PFSK-1 (cell line): ENCODE measurements around the gene JPT1.

Experiments used
- FOXP2 ChIP-seq: optimal IDR thresholded peaks from 2 replicates; pipeline ENCODE3; 2011; ENCODE audit warnings: borderline replicate concordance, control low read depth, inconsistent platforms; ENCODE audit not compliant: insufficient read depth; ENCODE audit errors: extremely low read length, extremely low read depth
- POLR2AphosphoS5 ChIP-seq: IDR thresholded peaks from 2 replicates; pipeline ENCODE4 v1.6.1; 2012; ENCODE audit warnings: low read depth, mild to moderate bottlenecking, control low read depth, low read length, moderate library complexity
- SIN3A ChIP-seq: IDR thresholded peaks from 2 replicates; pipeline ENCODE4 v1.6.1; 2012; ENCODE audit warnings: mild to moderate bottlenecking, low read length, moderate library complexity, borderline replicate concordance; ENCODE audit not compliant: insufficient read depth
- TAF1 ChIP-seq: IDR thresholded peaks from 2 replicates; pipeline ENCODE4 v1.6.1; 2012; ENCODE audit warnings: low read length, control low read depth, borderline replicate concordance; ENCODE audit not compliant: insufficient read depth
- TF ChIP-seq, protein P1 (sequence below), 2 experiments: IDR thresholded peaks; 2 replicates each; pipeline versions ENCODE4 v1.6.1 to v1.8.0; 2011 to 2012; ENCODE audit warnings: low read depth in 2 of 2, low read length in 2 of 2, control low read depth in 1 of 2, inconsistent platforms in 1 of 2, mild to moderate bottlenecking in 1 of 2, moderate library complexity in 1 of 2; ENCODE audit not compliant: insufficient read depth in 1 of 2

The JPT1 gene

DNA sequence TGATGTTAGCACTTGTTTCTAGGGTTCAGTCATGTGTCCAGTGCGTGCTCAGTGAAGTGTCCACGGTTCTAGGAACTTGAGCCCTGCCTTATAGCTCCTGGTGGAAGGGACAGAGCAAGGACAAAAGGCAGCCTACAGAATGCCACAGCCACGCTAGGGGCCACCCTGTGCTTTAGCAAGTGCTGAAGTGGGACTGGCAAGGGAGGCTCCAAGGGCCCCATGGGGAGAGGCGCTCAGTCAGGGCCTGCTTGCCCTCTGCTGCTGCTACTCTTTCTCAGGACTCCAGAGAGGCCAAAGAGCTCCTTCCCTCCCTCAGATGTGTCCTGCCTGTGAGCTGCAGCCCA is 29.5 kb downstream of the JPT1 start:
- TF ChIP-seq TAF1 (no peak), SIN3A (no peak), POLR2AphosphoS5 (no peak), FOXP2 (no peak)
- TF ChIP-seq, protein P1, sequence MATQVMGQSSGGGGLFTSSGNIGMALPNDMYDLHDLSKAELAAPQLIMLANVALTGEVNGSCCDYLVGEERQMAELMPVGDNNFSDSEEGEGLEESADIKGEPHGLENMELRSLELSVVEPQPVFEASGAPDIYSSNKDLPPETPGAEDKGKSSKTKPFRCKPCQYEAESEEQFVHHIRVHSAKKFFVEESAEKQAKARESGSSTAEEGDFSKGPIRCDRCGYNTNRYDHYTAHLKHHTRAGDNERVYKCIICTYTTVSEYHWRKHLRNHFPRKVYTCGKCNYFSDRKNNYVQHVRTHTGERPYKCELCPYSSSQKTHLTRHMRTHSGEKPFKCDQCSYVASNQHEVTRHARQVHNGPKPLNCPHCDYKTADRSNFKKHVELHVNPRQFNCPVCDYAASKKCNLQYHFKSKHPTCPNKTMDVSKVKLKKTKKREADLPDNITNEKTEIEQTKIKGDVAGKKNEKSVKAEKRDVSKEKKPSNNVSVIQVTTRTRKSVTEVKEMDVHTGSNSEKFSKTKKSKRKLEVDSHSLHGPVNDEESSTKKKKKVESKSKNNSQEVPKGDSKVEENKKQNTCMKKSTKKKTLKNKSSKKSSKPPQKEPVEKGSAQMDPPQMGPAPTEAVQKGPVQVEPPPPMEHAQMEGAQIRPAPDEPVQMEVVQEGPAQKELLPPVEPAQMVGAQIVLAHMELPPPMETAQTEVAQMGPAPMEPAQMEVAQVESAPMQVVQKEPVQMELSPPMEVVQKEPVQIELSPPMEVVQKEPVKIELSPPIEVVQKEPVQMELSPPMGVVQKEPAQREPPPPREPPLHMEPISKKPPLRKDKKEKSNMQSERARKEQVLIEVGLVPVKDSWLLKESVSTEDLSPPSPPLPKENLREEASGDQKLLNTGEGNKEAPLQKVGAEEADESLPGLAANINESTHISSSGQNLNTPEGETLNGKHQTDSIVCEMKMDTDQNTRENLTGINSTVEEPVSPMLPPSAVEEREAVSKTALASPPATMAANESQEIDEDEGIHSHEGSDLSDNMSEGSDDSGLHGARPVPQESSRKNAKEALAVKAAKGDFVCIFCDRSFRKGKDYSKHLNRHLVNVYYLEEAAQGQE (IDR thresholded peaks at IDR 0.05; ENCODE audit: insufficient read depth in 1 of 2, low read depth in 2 of 2, low read length in 2 of 2): no peak

- TF ChIP-seq, protein P1 (IDR thresholded peaks at IDR 0.05; ENCODE audit: insufficient read depth in 1 of 2, low read depth in 2 of 2, low read length in 2 of 2): no peak
- TF ChIP-seq POLR2AphosphoS5 (no peak), FOXP2 (no peak), SIN3A (no peak), TAF1 (no peak)
Measured at GRCh38 chr17:75124041-75124818, 30.1 kb downstream of the JPT1 start.

DNA sequence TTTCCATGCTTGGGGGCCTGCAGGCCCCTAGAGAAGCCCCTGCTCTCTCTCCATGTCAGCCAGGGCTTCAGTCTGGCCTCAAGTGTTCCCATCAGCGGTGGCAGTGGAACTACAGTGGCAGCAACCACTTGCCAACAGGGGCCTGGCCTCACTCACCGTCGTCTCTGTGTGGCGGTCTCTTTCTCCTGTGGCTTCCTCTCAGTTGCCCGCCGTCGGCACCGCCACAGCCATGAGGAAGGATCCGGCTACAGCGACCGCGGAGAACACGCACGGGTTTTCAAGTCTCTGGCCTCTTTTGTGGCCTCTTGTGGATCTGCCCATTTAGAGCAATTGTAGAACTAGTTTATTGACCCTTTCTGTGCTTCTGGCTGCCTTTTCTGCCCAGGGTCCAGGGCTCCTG is 36.0 kb downstream of the JPT1 start:
- TF ChIP-seq TAF1: no peak

DNA sequence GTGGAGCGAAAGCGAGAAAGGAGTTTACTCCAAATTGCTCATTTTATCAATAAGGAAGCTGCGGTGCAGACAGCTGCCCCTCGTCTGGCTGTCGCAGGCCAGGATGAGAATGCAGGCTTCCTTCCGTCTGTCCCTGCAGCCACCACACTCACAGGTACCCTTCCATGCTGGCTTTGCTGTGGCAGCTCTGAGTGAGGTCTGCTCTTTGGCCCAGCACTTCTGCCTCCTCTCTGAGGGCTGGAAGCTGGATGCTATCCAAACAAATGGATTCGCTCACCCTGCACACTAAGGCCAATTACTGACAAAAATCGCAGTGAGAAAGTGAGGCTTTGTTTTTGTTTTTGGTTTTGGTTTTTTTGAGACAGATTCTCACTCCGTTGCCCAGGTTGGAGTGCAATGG is 37.6 kb downstream of the JPT1 start:
- TF ChIP-seq SIN3A (no peak), FOXP2 (no peak), TAF1 (no peak)
- TF ChIP-seq, protein P1 (IDR thresholded peaks at IDR 0.05; ENCODE audit: insufficient read depth in 1 of 2, low read depth in 2 of 2, low read length in 2 of 2): no peak

DNA sequence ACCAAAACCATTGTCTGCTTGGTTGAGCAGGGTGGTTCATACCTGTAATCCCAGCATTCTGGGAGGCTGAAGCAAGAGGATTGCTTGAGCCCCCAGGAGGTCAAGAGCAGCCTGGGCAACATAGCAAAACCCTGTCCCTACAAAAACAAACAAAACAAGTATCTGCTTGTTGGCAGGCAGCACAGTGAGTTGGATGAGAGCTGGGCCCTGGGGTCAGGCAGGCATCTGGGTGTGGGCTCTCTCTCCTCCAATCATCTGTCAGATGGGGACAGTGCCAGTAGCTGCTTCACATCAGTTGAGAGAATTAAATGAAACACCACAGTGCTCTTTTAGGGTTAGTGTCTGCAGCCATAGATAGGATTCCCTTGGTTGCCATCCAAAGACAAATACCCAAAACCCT is 38.8 kb downstream of the JPT1 start:
- TF ChIP-seq, protein P1 (IDR thresholded peaks at IDR 0.05; ENCODE audit: insufficient read depth in 1 of 2, low read depth in 2 of 2, low read length in 2 of 2): no peak
- TF ChIP-seq FOXP2 (no peak), POLR2AphosphoS5 (no peak), TAF1 (no peak), SIN3A (no peak)
